Lower lobe of right lung (tissue), 2 donors: ENCODE measurements around the gene TMEM95. TPM values are rescaled to one million over a fixed set of nuclear protein-coding genes. Genes with fewer than 3 reads are reported as not detected.

Experiments
- ATAC-seq, 2 donors: fragments of 200-7000 bp; cut with Tn5 transposase; one replicate each; pipeline ENCODE4 v1.9.1; 2020 to 2022; ENCODE audit warnings: mild to moderate bottlenecking in 2 of 2, moderate library complexity in 2 of 2
- DNase-seq: peaks from one replicate; pipeline ENCODE4 v3.0.0-alpha.2; 2020
- H3K27ac ChIP-seq: fragments of 200-600 bp; one replicate; pipeline ENCODE4 v1.8.0; 2022
- H3K27me3 ChIP-seq: fragments of 200-600 bp; one replicate; pipeline ENCODE4 v1.8.0; 2022; ENCODE audit warnings: low read depth
- H3K36me3 ChIP-seq: fragments of 200-600 bp; one replicate; pipeline ENCODE4 v1.8.0; 2022; ENCODE audit warnings: mild to moderate bottlenecking
- H3K4me1 ChIP-seq: fragments of 200-600 bp; one replicate; pipeline ENCODE4 v1.8.0; 2022
- H3K4me3 ChIP-seq: fragments of 200-600 bp; one replicate; pipeline ENCODE4 v1.8.0; 2022; ENCODE audit warnings: mild to moderate bottlenecking
- H3K9me3 ChIP-seq: fragments of 200-600 bp; one replicate; pipeline ENCODE4 v1.8.0; 2022
- intact Hi-C: fragments of 100-400 bp; cut with DNase I; formaldehyde crosslinking; loops from one replicate; pipeline ENCODE4 v1.11.0; 2022
- total RNA-seq: library from RNA; stranded (reverse); fragmentation: NEBNext Ultra II Directional; extraction: Animal tissue kit (Norgen Biotek cat#: 25700); gene quantifications from one replicate; pipeline ENCODE4 v1.2.1, GENCODE V29; 2021
- TF ChIP-seq, protein P1 (sequence below): fragments of 200-600 bp; IDR thresholded peaks from one replicate; pipeline ENCODE4 v1.8.0; 2022; ENCODE audit warnings: antibody characterized with exemption, mild to moderate bottlenecking
- donor health status: DM: no; HTN: yes; CAD: no; lungs with severe emphysema.

TMEM95 gene
- total RNA-seq, 1 donor from 2014 or later, result not detected

DNA sequence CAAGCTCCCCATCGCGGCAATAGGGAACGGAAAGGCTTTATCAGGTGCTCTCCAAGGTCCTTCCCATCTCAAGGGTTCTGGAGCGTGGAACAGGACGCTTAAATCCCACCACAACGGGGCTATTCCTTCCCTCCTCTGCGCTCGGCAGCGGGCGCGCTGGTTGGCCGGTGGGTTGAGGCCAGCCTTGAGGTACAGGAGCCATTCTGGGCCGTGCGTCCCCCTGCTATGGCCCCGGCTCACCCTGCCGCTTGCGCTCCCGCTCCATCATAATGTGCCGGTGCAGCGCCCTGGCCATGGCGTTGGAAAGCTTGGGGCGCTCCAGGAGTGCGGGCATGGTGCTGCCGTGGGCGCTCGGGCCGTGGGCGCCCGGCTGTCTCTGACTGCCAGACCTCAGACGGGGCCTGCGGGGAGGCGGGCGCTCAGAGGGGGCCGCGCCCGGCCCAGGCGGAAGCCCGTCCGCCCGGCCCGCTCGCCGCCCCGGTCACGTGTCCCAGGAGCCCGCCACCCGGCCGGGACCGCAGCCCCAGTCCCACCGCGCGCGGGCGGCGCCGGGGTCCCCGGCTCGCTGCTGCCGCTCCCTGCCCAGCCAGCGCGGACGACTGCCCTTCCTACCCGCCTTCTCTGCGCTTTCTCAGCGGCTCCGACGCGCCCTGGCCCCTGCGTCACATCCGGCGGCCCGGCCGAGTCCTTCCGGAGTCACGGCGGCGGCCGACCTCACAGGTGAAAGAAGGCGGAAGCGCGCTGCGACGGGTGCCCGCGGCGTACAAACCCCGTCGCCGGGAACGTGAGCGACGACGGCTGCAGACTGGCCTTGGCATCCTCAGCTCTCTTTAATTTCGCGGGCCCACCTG, 40.0 kb upstream of the TMEM95 start, which contains the start of gene GPS2:
TSS of gene GPS2 (minus strand) at position 642 of the 851 bp plus-strand sequence. CDS start at position 334, 308 bp downstream.
- intact Hi-C loops, result no loop called here
- H3K27me3 ChIP-seq, result no peaks in the 10 kb centered on the region
- peaks cover 69% of the 10 kb centered on the region for H3K36me3 ChIP-seq
- no peaks in the 10 kb centered on the region for H3K9me3 ChIP-seq
- TF ChIP-seq, protein P1, sequence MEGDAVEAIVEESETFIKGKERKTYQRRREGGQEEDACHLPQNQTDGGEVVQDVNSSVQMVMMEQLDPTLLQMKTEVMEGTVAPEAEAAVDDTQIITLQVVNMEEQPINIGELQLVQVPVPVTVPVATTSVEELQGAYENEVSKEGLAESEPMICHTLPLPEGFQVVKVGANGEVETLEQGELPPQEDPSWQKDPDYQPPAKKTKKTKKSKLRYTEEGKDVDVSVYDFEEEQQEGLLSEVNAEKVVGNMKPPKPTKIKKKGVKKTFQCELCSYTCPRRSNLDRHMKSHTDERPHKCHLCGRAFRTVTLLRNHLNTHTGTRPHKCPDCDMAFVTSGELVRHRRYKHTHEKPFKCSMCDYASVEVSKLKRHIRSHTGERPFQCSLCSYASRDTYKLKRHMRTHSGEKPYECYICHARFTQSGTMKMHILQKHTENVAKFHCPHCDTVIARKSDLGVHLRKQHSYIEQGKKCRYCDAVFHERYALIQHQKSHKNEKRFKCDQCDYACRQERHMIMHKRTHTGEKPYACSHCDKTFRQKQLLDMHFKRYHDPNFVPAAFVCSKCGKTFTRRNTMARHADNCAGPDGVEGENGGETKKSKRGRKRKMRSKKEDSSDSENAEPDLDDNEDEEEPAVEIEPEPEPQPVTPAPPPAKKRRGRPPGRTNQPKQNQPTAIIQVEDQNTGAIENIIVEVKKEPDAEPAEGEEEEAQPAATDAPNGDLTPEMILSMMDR, result no peak
- H3K27ac ChIP-seq, result peak within 1 kb of the TSS; percentile 97
- ATAC-seq (peak; percentile 92 to 94), DNase-seq (peak; percentile 96)
- peak within 1 kb of the TSS; percentile 92 for H3K4me3 ChIP-seq
- H3K4me1 ChIP-seq, result peaks cover 27% of the 10 kb centered on the region

DNA sequence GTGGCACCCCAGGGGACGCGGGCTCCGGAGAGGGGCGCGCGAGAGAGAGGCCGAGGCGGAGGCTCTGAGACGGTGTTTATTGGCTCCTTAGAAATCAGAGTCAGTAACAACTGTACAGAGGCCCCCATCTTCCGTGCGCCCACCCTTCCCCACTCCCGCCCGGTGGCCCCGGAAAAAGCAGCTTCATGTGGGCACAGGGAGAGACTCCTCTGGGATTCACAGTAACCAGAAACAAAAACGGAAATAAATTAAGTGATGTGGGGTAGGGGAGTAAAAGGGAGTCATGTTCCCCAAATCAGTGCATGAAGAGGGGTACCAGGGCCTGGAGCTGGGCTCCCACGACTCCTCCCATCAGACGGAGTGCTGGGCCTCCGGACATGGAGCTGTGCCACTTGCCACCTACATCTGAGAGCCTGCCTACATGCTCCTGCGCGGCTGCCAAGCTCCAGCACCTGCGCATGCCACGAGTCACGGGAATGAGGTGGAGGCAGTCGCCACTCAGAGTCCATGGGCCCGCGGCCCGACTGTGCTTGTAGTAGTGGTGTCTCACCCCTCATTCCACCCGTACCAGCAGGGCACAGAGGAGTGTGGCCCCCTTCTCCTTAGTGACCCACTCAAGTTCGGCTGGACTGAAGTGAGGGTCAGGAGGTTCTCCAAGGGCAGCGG, 39.3 kb upstream of the TMEM95 start:
- Histone ChIP-seq H3K27me3 (no peaks in the 10 kb centered on the region), H3K27ac (peak overlapping the region; percentile 97), H3K4me3 (peak overlapping the region; percentile 92), H3K4me1 (peaks cover 23% of the 10 kb centered on the region), H3K36me3 (peaks cover 69% of the 10 kb centered on the region), H3K9me3 (no peaks in the 10 kb centered on the region)
- intact Hi-C loops, result no loop called here
- ATAC-seq, result peak; percentile 6 to 16
- DNase-seq, result no peak
- TF ChIP-seq, protein P1, result no peak

DNA sequence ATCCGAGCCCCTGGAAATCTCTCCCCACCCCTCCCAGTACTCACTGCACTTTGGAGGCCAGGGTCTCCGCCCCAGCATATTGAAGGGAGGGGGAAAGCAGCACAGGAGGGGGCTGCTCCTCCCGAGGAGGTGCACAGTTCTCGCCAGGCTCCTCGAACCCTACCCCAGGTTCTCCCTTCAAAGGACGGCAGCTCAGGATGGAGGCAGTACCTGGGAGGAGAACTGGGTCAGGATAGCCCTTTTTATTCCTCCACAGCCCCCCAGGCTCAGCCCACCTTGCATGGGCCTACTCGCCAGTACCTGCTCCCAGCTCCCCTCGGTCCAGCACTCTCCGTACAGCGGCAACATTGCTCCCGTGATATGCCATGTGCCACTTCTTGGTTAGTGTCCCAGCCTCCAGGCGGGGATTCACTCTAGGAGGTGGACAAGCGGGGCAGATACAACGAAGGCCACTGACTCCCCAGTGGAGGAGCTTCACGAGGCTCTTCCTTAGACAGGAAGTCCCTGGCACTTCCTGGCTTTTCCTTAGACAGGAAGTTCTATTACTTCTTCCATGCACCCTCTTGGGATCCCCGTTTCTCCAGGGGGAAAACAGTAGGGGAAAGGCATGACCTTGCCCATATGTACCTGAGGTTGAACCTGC, 37.7 kb upstream of the TMEM95 start:
- intact Hi-C loops, result no loop called here

DNA sequence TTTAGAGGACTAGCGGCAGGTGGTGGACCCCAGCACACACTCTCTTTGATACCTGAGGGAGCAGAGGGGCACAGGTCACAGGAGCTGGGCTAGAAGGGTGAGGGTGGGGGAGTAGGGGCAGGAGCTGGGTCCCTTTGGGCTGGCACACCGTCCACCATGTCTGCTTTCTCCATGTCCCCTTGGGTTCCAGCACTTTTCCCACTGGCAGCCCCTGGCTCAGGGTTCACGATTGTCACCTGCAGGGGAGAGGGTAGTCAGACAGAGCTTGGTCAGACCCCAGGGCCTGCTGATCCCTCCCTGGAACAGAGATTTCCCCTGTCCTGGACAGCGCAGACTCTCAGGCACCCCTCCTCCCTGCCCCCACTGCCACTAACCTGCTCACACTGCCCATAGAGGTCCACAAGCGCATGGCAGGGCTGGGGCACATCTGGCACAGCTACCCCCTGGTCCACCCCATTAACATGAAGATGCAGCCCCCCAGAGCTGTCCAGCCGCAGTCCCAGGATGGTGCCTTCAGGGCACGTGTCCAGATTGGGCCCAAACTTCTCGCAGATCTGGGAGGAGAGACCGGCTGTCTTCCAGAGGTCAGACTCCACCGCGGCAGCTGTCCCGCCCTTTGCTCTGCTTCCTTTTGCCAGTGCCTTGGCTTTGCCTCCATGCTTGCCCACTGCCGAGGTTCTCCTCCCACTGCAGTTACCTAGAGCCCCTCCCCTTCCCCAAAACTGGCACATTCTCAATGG, 36.7 kb upstream of the TMEM95 start:
- H3K4me1 ChIP-seq, result peaks cover 23% of the 10 kb centered on the region
- intact Hi-C loops, result no loop called here
- H3K9me3 ChIP-seq, result no peaks in the 10 kb centered on the region
- H3K4me3 ChIP-seq, result no peak overlapping the region
- peaks cover 69% of the 10 kb centered on the region for H3K36me3 ChIP-seq
- no peak overlapping the region for H3K27ac ChIP-seq
- DNase-seq, result no peak
- no peaks in the 10 kb centered on the region for H3K27me3 ChIP-seq
- TF ChIP-seq, protein P1, result no peak
- no peak for ATAC-seq

More for the DNA sequence above, 37.7 kb upstream of the TMEM95 start:
- Histone ChIP-seq H3K27me3 (no peaks in the 10 kb centered on the region), H3K27ac (no peak overlapping the region), H3K36me3 (peaks cover 69% of the 10 kb centered on the region), H3K9me3 (no peaks in the 10 kb centered on the region), H3K4me3 (no peak overlapping the region), H3K4me1 (peaks cover 23% of the 10 kb centered on the region)
- no peak for DNase-seq
- TF ChIP-seq, protein P1, result no peak
- ATAC-seq, result no peak

DNA sequence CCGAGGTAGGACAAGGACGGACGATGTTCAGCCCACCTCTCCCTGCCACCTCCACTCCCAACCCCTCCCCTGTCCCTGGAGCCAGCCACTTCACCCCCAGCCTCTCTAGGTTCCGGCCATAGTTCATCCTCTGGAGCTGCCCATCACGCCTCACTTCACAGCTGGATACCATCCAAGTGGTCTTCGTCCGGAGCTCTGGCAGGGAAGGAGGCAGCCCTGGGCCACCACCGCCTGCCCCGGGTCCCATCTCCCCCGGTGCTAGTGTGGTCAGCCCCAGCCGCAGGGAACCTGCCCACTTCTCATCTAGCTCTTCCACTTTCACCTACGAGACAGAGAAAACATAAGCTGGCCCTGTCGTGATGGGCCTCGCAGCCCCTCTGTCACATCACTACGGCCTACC, 33.5 kb upstream of the TMEM95 start:
- DNase-seq (no peak), ATAC-seq (no peak)
- H3K9me3 ChIP-seq, result no peaks in the 10 kb centered on the region
- TF ChIP-seq, protein P1, result no peak
- peaks cover 91% of the 10 kb centered on the region for H3K36me3 ChIP-seq
- H3K4me3 ChIP-seq, result no peak overlapping the region
- H3K4me1 ChIP-seq, result no peaks in the 10 kb centered on the region
- H3K27me3 ChIP-seq, result no peaks in the 10 kb centered on the region
- H3K27ac ChIP-seq, result no peak overlapping the region
- intact Hi-C loops, result no loop called here
